Type B pancreatic cell (in vitro differentiated cells): ENCODE data around the gene STMN3. TPM values are rescaled to one million over a fixed set of nuclear protein-coding genes. Genes with fewer than 3 reads are reported as not detected.

Experiments
- DNase-seq: peaks from one replicate; pipeline ENCODE4 v3.0.0; 2021; ENCODE audit warnings: mixed read lengths; ENCODE audit not compliant: unreplicated experiment; ENCODE audit errors: extremely low spot score
- H3K27ac Mint-ChIP-seq: 2 replicates; pipeline ENCODE4 v1.8.0; 2021; ENCODE audit warnings: mild to moderate bottlenecking, mixed read lengths
- H3K27me3 Mint-ChIP-seq: 2 replicates; pipeline ENCODE4 v1.8.0; 2021; ENCODE audit warnings: mixed read lengths
- H3K36me3 Mint-ChIP-seq: 2 replicates; pipeline ENCODE4 v1.8.0; 2021; ENCODE audit warnings: mixed read lengths
- H3K4me1 Mint-ChIP-seq: one replicate; pipeline ENCODE4 v1.8.0; 2021; ENCODE audit warnings: mixed read lengths; ENCODE audit not compliant: unreplicated experiment
- H3K4me3 Mint-ChIP-seq: 2 replicates; pipeline ENCODE4 v1.8.0; 2021; ENCODE audit warnings: mild to moderate bottlenecking, mixed read lengths
- H3K9me3 Mint-ChIP-seq: 2 replicates; pipeline ENCODE4 v1.8.0; 2021; ENCODE audit warnings: mixed read lengths
- long read RNA-seq: library from polyadenylated mRNA; unstranded; transcript quantifications from one replicate; pipeline ENCODE4 v2.0.0, GENCODE V29; 2020
- total RNA-seq: library from RNA; stranded (reverse); gene quantifications from 2 replicates; pipeline ENCODE4 v1.2.1, GENCODE V29; 2021; ENCODE audit warnings: low replicate concordance
- TF ChIP-seq, protein P1 (sequence below): fragments of 200-600 bp; sonication (generic); conservative IDR thresholded peaks from 2 replicates; pipeline ENCODE4 v1.5.0; 2021; ENCODE audit warnings: antibody characterized with exemption, mild to moderate bottlenecking

Gene STMN3
- total RNA-seq, result 38.9 and 40.8 TPM in 2 replicates
- long read RNA-seq, partial matches to known transcripts, result 0 of 1 reads
- long read RNA-seq, other reads (novel, unspliced or antisense), result 1 of 1 reads

- Mint-ChIP-seq H3K36me3 (no peaks in the 10 kb centered on the region), H3K4me1 (peaks cover 7% of the 10 kb centered on the region), H3K9me3 (no peaks in the 10 kb centered on the region), H3K4me3 (peak within 1 kb of the TSS; percentile 90), H3K27me3 (no peaks in the 10 kb centered on the region), H3K27ac (peak within 1 kb of the TSS; percentile 65)
- TF ChIP-seq, protein P1, sequence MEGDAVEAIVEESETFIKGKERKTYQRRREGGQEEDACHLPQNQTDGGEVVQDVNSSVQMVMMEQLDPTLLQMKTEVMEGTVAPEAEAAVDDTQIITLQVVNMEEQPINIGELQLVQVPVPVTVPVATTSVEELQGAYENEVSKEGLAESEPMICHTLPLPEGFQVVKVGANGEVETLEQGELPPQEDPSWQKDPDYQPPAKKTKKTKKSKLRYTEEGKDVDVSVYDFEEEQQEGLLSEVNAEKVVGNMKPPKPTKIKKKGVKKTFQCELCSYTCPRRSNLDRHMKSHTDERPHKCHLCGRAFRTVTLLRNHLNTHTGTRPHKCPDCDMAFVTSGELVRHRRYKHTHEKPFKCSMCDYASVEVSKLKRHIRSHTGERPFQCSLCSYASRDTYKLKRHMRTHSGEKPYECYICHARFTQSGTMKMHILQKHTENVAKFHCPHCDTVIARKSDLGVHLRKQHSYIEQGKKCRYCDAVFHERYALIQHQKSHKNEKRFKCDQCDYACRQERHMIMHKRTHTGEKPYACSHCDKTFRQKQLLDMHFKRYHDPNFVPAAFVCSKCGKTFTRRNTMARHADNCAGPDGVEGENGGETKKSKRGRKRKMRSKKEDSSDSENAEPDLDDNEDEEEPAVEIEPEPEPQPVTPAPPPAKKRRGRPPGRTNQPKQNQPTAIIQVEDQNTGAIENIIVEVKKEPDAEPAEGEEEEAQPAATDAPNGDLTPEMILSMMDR, result no peak
- peak; percentile 93 for DNase-seq
Observed at GRCh38 chr20:63653041-63653973, at the start of gene STMN3. Gene STMN3 (minus strand): TSS chr20:63653424. CDS start chr20:63653345, 79 bp downstream.

- Mint-ChIP-seq H3K27me3 (no peaks in the 10 kb centered on the region), H3K4me1 (peaks cover 7% of the 10 kb centered on the region), H3K9me3 (no peaks in the 10 kb centered on the region), H3K27ac (no peak overlapping the region), H3K36me3 (peaks cover 4% of the 10 kb centered on the region), H3K4me3 (no peak overlapping the region)
- TF ChIP-seq, protein P1, result no peak
- no peak for DNase-seq
Observed at GRCh38 chr20:63702036-63702665, 48.9 kb upstream of the STMN3 start.

GRCh38 chr20:63701329-63702035 is 48.3 kb upstream of the STMN3 start:
- DNase-seq, result no peak
- H3K27me3 Mint-ChIP-seq, result no peaks in the 10 kb centered on the region
- TF ChIP-seq, protein P1, result no peak
- no peaks in the 10 kb centered on the region for H3K36me3 Mint-ChIP-seq
- H3K4me1 Mint-ChIP-seq, result peaks cover 2% of the 10 kb centered on the region
- H3K9me3 Mint-ChIP-seq, result no peaks in the 10 kb centered on the region
- H3K27ac Mint-ChIP-seq, result no peak overlapping the region
- no peak overlapping the region for H3K4me3 Mint-ChIP-seq

DNA sequence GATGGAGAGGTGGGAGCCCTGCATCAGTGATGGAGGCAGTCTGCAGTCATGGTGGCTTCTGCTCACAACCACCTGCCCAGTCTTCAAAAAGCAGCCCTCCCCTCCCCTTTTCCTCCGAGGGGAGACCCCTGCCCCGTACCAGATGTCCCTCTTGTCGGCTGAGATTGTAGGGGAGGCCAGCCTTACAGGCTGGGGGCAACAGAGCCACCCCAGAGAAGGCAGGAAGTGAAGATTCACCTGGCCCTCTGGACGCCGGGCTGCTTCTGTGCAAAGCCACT is 47.8 kb upstream of the STMN3 start:
- Mint-ChIP-seq H3K4me3 (no peak overlapping the region), H3K36me3 (no peaks in the 10 kb centered on the region), H3K27ac (no peak overlapping the region), H3K27me3 (no peaks in the 10 kb centered on the region), H3K4me1 (no peaks in the 10 kb centered on the region), H3K9me3 (no peaks in the 10 kb centered on the region)
- DNase-seq, result no peak
- TF ChIP-seq, protein P1, result no peak

DNA sequence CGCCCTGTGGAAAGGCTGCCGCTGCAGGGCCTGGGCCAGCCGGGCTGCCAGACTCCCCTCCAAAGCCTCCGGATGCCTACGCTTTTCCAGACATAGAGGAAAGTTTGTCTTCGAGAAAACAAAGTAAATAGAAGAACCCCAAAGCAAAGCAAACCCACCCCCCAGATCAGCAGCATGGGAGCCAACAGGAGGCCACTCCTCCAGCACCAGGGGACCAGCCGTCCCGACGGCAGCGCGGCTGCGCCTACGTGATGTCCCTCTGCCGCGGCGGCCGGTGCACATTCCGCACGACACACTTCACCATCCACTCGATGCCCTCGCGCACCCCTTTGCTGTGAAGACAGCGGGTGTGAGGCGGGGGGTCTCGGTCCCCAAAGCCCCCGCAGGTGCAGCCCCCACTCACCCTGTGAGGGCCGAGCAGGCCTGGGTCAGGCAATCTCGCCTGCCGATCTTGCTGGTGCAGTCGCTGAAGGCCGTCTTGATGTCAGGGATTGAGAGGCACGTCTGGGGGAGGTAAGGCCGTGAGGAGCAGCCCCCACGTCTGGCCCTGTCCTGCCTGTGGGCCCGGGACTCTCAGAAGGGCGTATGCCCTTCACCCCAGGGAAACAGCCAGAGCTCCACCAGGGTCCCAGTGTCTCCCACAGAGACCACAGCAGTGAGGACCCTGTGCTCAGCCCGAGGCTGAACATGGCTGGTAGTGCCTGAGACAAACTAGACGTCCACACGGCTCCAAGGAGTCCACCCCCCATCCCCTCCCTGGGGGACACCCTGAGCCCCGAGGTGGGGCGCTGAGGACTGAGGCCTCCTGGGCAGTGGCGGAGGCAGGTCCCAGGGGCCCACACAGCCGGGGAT is 47.2 kb upstream of the STMN3 start:
- Mint-ChIP-seq H3K4me1 (no peaks in the 10 kb centered on the region), H3K36me3 (no peaks in the 10 kb centered on the region), H3K9me3 (no peaks in the 10 kb centered on the region), H3K27me3 (no peaks in the 10 kb centered on the region), H3K4me3 (no peak overlapping the region), H3K27ac (no peak overlapping the region)
- TF ChIP-seq, protein P1, result no peak
- no peak for DNase-seq
